Keratinocyte (primary cell): ENCODE results near the gene INTS14. TPM values are rescaled to one million over a fixed set of nuclear protein-coding genes. Genes with fewer than 3 reads are reported as not detected.

Experiments used
- DNase-seq: peaks from one replicate; pipeline ENCODE4 v3.0.0-alpha.2; 2011; ENCODE audit warnings: low read depth, missing footprints, low spot score
- FAIRE-seq: peaks from 2 replicates; lab custom pipeline; 2011; peaks lifted over from hg19 to GRCh38; lab: Jason Lieb, UNC
- H2AFZ ChIP-seq: 2 replicates; pipeline ENCODE4 v1.6.0; 2012; ENCODE audit warnings: low read length, control low read depth, inconsistent platforms; ENCODE audit not compliant: control insufficient read depth
- H3K27ac ChIP-seq: 2 replicates; pipeline ENCODE4 v1.5.1; 2011; ENCODE audit warnings: low read length; ENCODE audit not compliant: control insufficient read depth, insufficient read depth
- H3K27me3 ChIP-seq: 3 replicates; pipeline ENCODE4 v1.6.0; 2011; ENCODE audit warnings: low read length; ENCODE audit not compliant: control insufficient read depth, insufficient read depth; ENCODE audit errors: extremely low read depth
- H3K36me3 ChIP-seq, 2 experiments: 2 replicates in 1 of 2; 3 replicates in 1 of 2; pipeline ENCODE4 v1.5.1; 2011; ENCODE audit warnings: low read length in 2 of 2, mild to moderate bottlenecking in 1 of 2; ENCODE audit not compliant: control insufficient read depth in 2 of 2, insufficient read depth in 2 of 2; ENCODE audit errors: extremely low read depth in 1 of 2
- H3K4me1 ChIP-seq: 3 replicates; pipeline ENCODE4 v1.5.1; 2011; ENCODE audit warnings: low read length; ENCODE audit not compliant: control insufficient read depth, insufficient read depth; ENCODE audit errors: extremely low read depth
- H3K4me2 ChIP-seq: 3 replicates; pipeline ENCODE4 v1.6.0; 2011; ENCODE audit warnings: low read depth, low read length; ENCODE audit not compliant: control insufficient read depth, insufficient read depth; ENCODE audit errors: extremely low read depth
- H3K4me3 ChIP-seq, 3 experiments: fragments of 200-600 bp in 1 of 3; sonication (generic) in 1 of 3; 2 replicates in 2 of 3; 3 replicates in 1 of 3; pipeline ENCODE4 v1.5.1; 2011 to 2016; ENCODE audit warnings: low read length in 3 of 3, mild to moderate bottlenecking in 3 of 3, control low read depth in 2 of 3, inconsistent platforms in 1 of 3, low read depth in 1 of 3, mixed read lengths in 1 of 3, mixed run types in 1 of 3, moderate library complexity in 1 of 3; ENCODE audit not compliant: control insufficient read depth in 2 of 3, insufficient read depth in 2 of 3; ENCODE audit errors: extremely low read depth in 1 of 3
- H3K79me2 ChIP-seq: 2 replicates; pipeline ENCODE4 v1.6.0; 2012; ENCODE audit warnings: low read length; ENCODE audit not compliant: control insufficient read depth, insufficient read depth
- H3K9ac ChIP-seq: 3 replicates; pipeline ENCODE4 v1.6.0; 2011; ENCODE audit warnings: low read length; ENCODE audit not compliant: control insufficient read depth, insufficient read depth; ENCODE audit errors: extremely low read depth
- H3K9me1 ChIP-seq: 3 replicates; pipeline ENCODE4 v1.6.0; 2011; ENCODE audit warnings: low read length; ENCODE audit not compliant: control insufficient read depth, insufficient read depth; ENCODE audit errors: extremely low read depth
- H3K9me3 ChIP-seq: 2 replicates; pipeline ENCODE4 v1.5.1; 2012; ENCODE audit warnings: low read depth, low read length; ENCODE audit not compliant: control insufficient read depth
- H4K20me1 ChIP-seq: 3 replicates; pipeline ENCODE4 v1.6.0; 2011; ENCODE audit warnings: low read length; ENCODE audit not compliant: control insufficient read depth, insufficient read depth; ENCODE audit errors: extremely low read depth
- EZH2 ChIP-seq: IDR thresholded peaks from one replicate; pipeline ENCODE4 v1.6.1; 2012; ENCODE audit warnings: inconsistent platforms, mild to moderate bottlenecking, low read length, moderate library complexity
- dilution Hi-C: fragments of 300-500 bp; cut with MboI; formaldehyde crosslinking; loops from one replicate; pipeline ENCODE4 v1.7.0; 2020; ENCODE audit warnings: low sequenced_read_pairs; ENCODE audit not compliant: extremely low pct_ligation_motif_present
- polyA plus RNA-seq, 5 experiments: library from polyadenylated mRNA; depleted of rRNA in 3 of 5; stranded (reverse) in 3 of 5; stranded (forward) in 1 of 5; unstranded in 1 of 5; fragments of >200 nt; gene quantifications; 1 replicate in 1 of 5; 2 replicates in 3 of 5; 3 replicates in 1 of 5; pipeline versions ENCODE4 v1.2.1 to v1.2.3, GENCODE V29; 2011 to 2012; ENCODE audit warnings: missing spikeins in 2 of 5, low read depth in 1 of 5, low replicate concordance in 1 of 5
- TF ChIP-seq, protein P1 (sequence below), 3 experiments: IDR thresholded peaks in 1 of 3; conservative IDR thresholded peaks in 1 of 3; optimal IDR thresholded peaks in 1 of 3; 2 replicates in 2 of 3; 3 replicates in 1 of 3; pipeline versions ENCODE3 to v1.5.1; 2011; ENCODE audit warnings: low read length in 3 of 3, mild to moderate bottlenecking in 3 of 3, moderate library complexity in 2 of 3, control low read depth in 1 of 3, inconsistent platforms in 1 of 3; ENCODE audit not compliant: insufficient read depth in 2 of 3; ENCODE audit errors: extremely low read depth in 1 of 3

INTS14 gene
- polyA plus RNA-seq, 1 donor (not counting 4 experiments of a cell fraction or from before 2014, with no cell fraction given) = 51.0 TPM

DNA sequence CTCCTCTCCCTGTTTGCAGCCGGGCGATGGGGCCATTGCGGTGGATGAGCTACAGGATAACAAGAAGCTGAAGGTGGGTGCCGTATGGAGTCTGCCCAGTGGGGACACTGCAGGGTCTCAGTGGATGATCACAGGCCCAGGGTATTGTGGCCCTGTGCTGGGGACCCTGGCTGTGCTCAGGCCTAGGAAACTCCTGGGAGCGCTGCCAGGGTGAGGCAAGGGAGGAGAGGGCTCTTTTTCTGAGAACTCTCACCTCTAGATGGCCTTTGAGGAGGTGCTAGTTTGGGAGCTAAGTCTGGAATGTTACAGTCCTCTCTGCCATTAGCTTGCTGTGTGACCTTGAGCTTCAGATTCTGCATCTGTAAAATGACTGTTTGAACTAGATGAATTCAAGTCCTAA lies 27.2 kb upstream of the INTS14 start:
- peaks cover 0 to 4% of the 10 kb centered on the region in 2 experiments for H3K36me3 ChIP-seq
- H4K20me1 ChIP-seq = no peaks in the 10 kb centered on the region
- H3K9me1 ChIP-seq = no peaks in the 10 kb centered on the region
- H3K4me3 ChIP-seq = no peak overlapping the region
- no peak overlapping the region for H2AFZ ChIP-seq
- no peaks in the 10 kb centered on the region for H3K27me3 ChIP-seq
- no peak overlapping the region for H3K27ac ChIP-seq
- no peak overlapping the region for H3K9ac ChIP-seq
- no peak for TF ChIP-seq EZH2
- TF ChIP-seq, protein P1, sequence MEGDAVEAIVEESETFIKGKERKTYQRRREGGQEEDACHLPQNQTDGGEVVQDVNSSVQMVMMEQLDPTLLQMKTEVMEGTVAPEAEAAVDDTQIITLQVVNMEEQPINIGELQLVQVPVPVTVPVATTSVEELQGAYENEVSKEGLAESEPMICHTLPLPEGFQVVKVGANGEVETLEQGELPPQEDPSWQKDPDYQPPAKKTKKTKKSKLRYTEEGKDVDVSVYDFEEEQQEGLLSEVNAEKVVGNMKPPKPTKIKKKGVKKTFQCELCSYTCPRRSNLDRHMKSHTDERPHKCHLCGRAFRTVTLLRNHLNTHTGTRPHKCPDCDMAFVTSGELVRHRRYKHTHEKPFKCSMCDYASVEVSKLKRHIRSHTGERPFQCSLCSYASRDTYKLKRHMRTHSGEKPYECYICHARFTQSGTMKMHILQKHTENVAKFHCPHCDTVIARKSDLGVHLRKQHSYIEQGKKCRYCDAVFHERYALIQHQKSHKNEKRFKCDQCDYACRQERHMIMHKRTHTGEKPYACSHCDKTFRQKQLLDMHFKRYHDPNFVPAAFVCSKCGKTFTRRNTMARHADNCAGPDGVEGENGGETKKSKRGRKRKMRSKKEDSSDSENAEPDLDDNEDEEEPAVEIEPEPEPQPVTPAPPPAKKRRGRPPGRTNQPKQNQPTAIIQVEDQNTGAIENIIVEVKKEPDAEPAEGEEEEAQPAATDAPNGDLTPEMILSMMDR (optimal IDR thresholded peaks at IDR 0.05 in 1 of 3, IDR thresholded peaks at IDR 0.05 in 1 of 3, conservative IDR thresholded peaks at IDR 0.05 in 1 of 3; ENCODE audit: extremely low read depth in 1 of 3, insufficient read depth in 2 of 3, low read length in 3 of 3) = no peak
- dilution Hi-C loops = no loop called here
- peak overlapping the region; percentile 11 for H3K4me2 ChIP-seq
- FAIRE-seq (no peak), DNase-seq (no peak)
- H3K9me3 ChIP-seq = no peaks in the 10 kb centered on the region
- H3K4me1 ChIP-seq = peaks cover 14% of the 10 kb centered on the region
- no peaks in the 10 kb centered on the region for H3K79me2 ChIP-seq

DNA sequence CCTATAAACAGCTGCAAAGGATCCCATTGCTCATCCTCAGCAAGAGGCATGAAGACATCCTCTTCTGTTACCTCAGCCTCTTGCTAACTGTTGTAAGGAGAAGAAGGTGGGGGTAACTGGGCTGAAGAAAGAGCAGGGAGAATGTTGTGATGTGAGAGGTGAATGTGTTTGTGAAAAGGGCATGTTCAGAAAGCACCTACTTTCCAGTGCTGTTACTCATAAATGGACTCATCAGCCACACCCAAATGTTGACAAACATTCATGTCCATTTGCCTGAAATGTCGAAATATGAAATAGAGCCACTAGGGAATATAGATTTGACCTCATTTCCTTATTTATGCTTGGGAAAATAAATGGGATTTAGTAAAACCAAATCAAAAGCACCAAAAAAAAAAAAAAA lies 23.4 kb upstream of the INTS14 start:
- no peak overlapping the region for H3K4me2 ChIP-seq
- peaks cover 0 to 2% of the 10 kb centered on the region in 2 experiments for H3K36me3 ChIP-seq
- H3K27ac ChIP-seq = no peak overlapping the region
- dilution Hi-C loops = no loop called here
- no peaks in the 10 kb centered on the region for H3K79me2 ChIP-seq
- H3K9me3 ChIP-seq = no peaks in the 10 kb centered on the region
- no peaks in the 10 kb centered on the region for H3K9me1 ChIP-seq
- H3K4me1 ChIP-seq = peaks cover 4% of the 10 kb centered on the region
- FAIRE-seq = no peak
- no peaks in the 10 kb centered on the region for H4K20me1 ChIP-seq
- H3K9ac ChIP-seq = no peak overlapping the region
- DNase-seq = no peak
- H3K27me3 ChIP-seq = no peaks in the 10 kb centered on the region
- TF ChIP-seq, protein P1 (optimal IDR thresholded peaks at IDR 0.05 in 1 of 3, IDR thresholded peaks at IDR 0.05 in 1 of 3, conservative IDR thresholded peaks at IDR 0.05 in 1 of 3; ENCODE audit: extremely low read depth in 1 of 3, insufficient read depth in 2 of 3, low read length in 3 of 3) = no peak
- TF ChIP-seq EZH2 = no peak
- H3K4me3 ChIP-seq = no peak overlapping the region
- H2AFZ ChIP-seq = no peak overlapping the region
